Peyer's patch (tissue), 4 donors: ENCODE measurements around the gene RHO. TPM values are rescaled to one million over a fixed set of nuclear protein-coding genes. Genes with fewer than 3 reads are reported as not detected.

ENCODE experiments used
- DNase-seq, 3 donors: peaks; one replicate each; pipeline ENCODE4 v3.0.0-alpha.2; 2017 to 2019
- H3K27ac ChIP-seq, 4 donors: fragments of 200-600 bp; sonication (generic); one replicate each; pipeline ENCODE4 v1.5.1; 2016 to 2019
- H3K27me3 ChIP-seq, 2 donors: fragments of 200-600 bp; sonication (generic); one replicate each; pipeline ENCODE4 v1.5.1; 2019
- H3K36me3 ChIP-seq, 3 donors: fragments of 200-600 bp; sonication (generic); one replicate each; pipeline ENCODE4 v1.5.1; 2016 to 2019
- H3K4me1 ChIP-seq, 4 donors: fragments of 200-600 bp; sonication (generic); one replicate each; pipeline ENCODE4 v1.5.1; 2016 to 2019
- H3K4me3 ChIP-seq, 4 donors: fragments of 200-600 bp; sonication (generic); 1 replicate in 3 of 4; 2 replicates in 1 of 4; pipeline ENCODE4 v1.5.1; 2016 to 2019; ENCODE audit warnings: mild to moderate bottlenecking in 1 of 4
- H3K9me3 ChIP-seq, 4 donors: fragments of 200-600 bp; sonication (generic); one replicate each; pipeline ENCODE4 v1.5.1; 2016 to 2019; ENCODE audit warnings: mild to moderate bottlenecking in 1 of 4
- CTCF ChIP-seq, 6 experiments: fragments of 450-650 bp in 4 of 6; fragments of 200-600 bp in 2 of 6; sonication (generic) in 1 of 6; IDR thresholded peaks; one replicate each; pipeline ENCODE4 v1.5.1; 2017 to 2019; ENCODE audit warnings: antibody characterized with exemption in 6 of 6, mild to moderate bottlenecking in 3 of 6, moderate library complexity in 1 of 6
- POLR2A ChIP-seq, 2 donors: fragments of 450-650 bp; IDR thresholded peaks; one replicate each; pipeline ENCODE4 v1.5.1; 2017; ENCODE audit warnings: antibody characterized with exemption in 2 of 2, mild to moderate bottlenecking in 2 of 2, moderate library complexity in 2 of 2
- total RNA-seq, 4 donors: library from RNA; depleted of rRNA; stranded (reverse); fragments of >200 nt; gene quantifications; one replicate each; pipeline ENCODE4 v1.1.0, GENCODE V29; 2016

Gene RHO
- total RNA-seq, 4 donors from 2014 or later = not detected

GRCh38 chr3:129518581-129518980 lies 9.9 kb upstream of the RHO start:
- DNase-seq = no peak
- Histone ChIP-seq H3K9me3 (no peaks in the 10 kb centered on the region), H3K27me3 (no peaks in the 10 kb centered on the region), H3K4me3 (no peak overlapping the region), H3K36me3 (no peaks in the 10 kb centered on the region), H3K4me1 (no peaks in the 10 kb centered on the region), H3K27ac (no peak overlapping the region)
- TF ChIP-seq CTCF (IDR thresholded peaks at IDR 0.05) (no peak), POLR2A (IDR thresholded peaks at IDR 0.05) (no peak)

- TF ChIP-seq POLR2A (IDR thresholded peaks at IDR 0.05) = no peak
- no peak for TF ChIP-seq CTCF (IDR thresholded peaks at IDR 0.05)
- Histone ChIP-seq H3K4me1 (no peaks in the 10 kb centered on the region), H3K4me3 (no peak overlapping the region), H3K27me3 (no peaks in the 10 kb centered on the region), H3K9me3 (no peaks in the 10 kb centered on the region), H3K36me3 (no peaks in the 10 kb centered on the region), H3K27ac (no peak overlapping the region)
- DNase-seq = no peak
Observed at GRCh38 chr3:129519449-129519848, 9.0 kb upstream of the RHO start.

- no peaks in the 10 kb centered on the region for H3K27me3 ChIP-seq
- H3K27ac ChIP-seq = no peak overlapping the region
- TF ChIP-seq CTCF (IDR thresholded peaks at IDR 0.05) (no peak), POLR2A (IDR thresholded peaks at IDR 0.05) (no peak)
- H3K36me3 ChIP-seq = no peaks in the 10 kb centered on the region
- DNase-seq = no peak
- no peaks in the 10 kb centered on the region for H3K9me3 ChIP-seq
- H3K4me3 ChIP-seq = no peak overlapping the region
- H3K4me1 ChIP-seq = no peaks in the 10 kb centered on the region
Observed at GRCh38 chr3:129519896-129520715, 8.3 kb upstream of the RHO start.

GRCh38 chr3:129520960-129521359 lies 7.5 kb upstream of the RHO start:
- Histone ChIP-seq H3K9me3 (no peaks in the 10 kb centered on the region), H3K4me1 (no peaks in the 10 kb centered on the region), H3K36me3 (no peaks in the 10 kb centered on the region), H3K4me3 (no peak overlapping the region), H3K27me3 (no peaks in the 10 kb centered on the region), H3K27ac (no peak overlapping the region)
- no peak for DNase-seq
- TF ChIP-seq CTCF (IDR thresholded peaks at IDR 0.05) (no peak), POLR2A (IDR thresholded peaks at IDR 0.05) (no peak)

DNA sequence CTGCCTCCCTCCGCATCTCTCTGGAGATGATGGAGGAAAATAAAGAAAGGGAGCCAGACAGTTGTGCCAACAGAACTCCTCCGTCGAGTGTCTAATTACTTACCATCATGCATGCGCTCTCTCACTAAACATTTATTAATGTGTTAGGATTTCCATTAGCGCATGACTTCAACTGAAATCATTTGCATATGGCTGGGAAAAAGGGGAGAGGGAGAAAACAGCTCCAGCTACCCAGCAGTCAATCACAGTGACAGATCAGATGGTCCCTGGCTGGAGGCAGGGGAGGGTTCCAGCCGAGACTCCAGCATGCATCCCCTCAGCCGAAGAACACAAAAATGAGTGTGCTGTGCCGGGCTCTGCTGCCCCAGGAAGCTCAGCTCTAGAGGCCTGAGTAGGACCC lies 6.8 kb upstream of the RHO start:
- TF ChIP-seq CTCF (IDR thresholded peaks at IDR 0.05) (no peak), POLR2A (IDR thresholded peaks at IDR 0.05) (no peak)
- no peak for DNase-seq
- Histone ChIP-seq H3K27ac (no peak overlapping the region), H3K36me3 (no peaks in the 10 kb centered on the region), H3K4me3 (no peak overlapping the region), H3K9me3 (no peaks in the 10 kb centered on the region), H3K27me3 (no peaks in the 10 kb centered on the region), H3K4me1 (peaks cover 0 to 2% (median 0%) of the 10 kb centered on the region in 4 donors)
